K562 (cell line): ENCODE results near the gene PLIN5. TPM values are rescaled to one million over a fixed set of nuclear protein-coding genes. Genes with fewer than 3 reads are reported as not detected.
A peak's percentile ranks its signal among the peaks of the same experiment; 100 is the strongest.

Experiments used
- ATAC-seq: fragments of 200-7000 bp; cut with Tn5 transposase; 3 replicates; pipeline ENCODE4 v1.9.1; 2020; ENCODE audit warnings: moderate library complexity
- BruUV-seq: library from RNA; stranded (reverse); fragments of 400-500 nt; replicated peaks from 2 replicates; lab custom pipeline; 2021; lab: Mats Ljungman, UMichigan
- CTCF ChIA-PET: fragments of 300-600 bp; formaldehyde crosslinking; extraction: SDS; loops from one replicate; lab custom pipeline; 2021; ENCODE audit warnings: low intra/inter-chr PET ratio; lab: Yijun Ruan, JAX
- POLR2A ChIA-PET: fragments of 300-600, 350-650 bp; sonication (Branson Sonifier 250); formaldehyde crosslinking; extraction: SDS; loops from one replicate; lab custom pipeline; 2021; ENCODE audit warnings: antibody characterized with exemption, inconsistent platforms; lab: Yijun Ruan, JAX
- DNase-seq, 4 experiments: peaks; one replicate each; pipeline versions ENCODE4 v3.0.0 to v3.0.0-alpha.2; 2011 to 2018; ENCODE audit warnings: low spot score in 3 of 4, mixed read lengths in 3 of 4; ENCODE audit errors: extremely low read depth in 1 of 4
- FAIRE-seq: peaks from 2 replicates; lab custom pipeline; 2011; peaks lifted over from hg19 to GRCh38; lab: Jason Lieb, UNC
- H2AFZ ChIP-seq: 2 replicates; pipeline ENCODE4 v1.6.0; 2011; ENCODE audit warnings: low read depth, low read length, control low read depth, inconsistent platforms
- H3K27ac ChIP-seq: fragments of 200-600 bp; 3 replicates; pipeline ENCODE4 v1.8.0; 2011; ENCODE audit warnings: low read depth, mild to moderate bottlenecking, control low read depth, inconsistent platforms, low read length, moderate library complexity, mixed read lengths; ENCODE audit errors: extremely low read depth
- H3K27me3 ChIP-seq, 2 experiments: fragments of 300-600 bp in 1 of 2; 2 replicates in 1 of 2; 3 replicates in 1 of 2; pipeline versions ENCODE4 v1.6.0 to v1.8.0; 2011; ENCODE audit warnings: inconsistent platforms in 2 of 2, low read length in 2 of 2, mild to moderate bottlenecking in 1 of 2, mixed read lengths in 1 of 2, moderate library complexity in 1 of 2; ENCODE audit not compliant: control insufficient read depth in 2 of 2, insufficient read depth in 2 of 2
- H3K36me3 ChIP-seq: fragments of 300-600 bp; 3 replicates; pipeline ENCODE4 v1.8.0; 2011; ENCODE audit warnings: mild to moderate bottlenecking, low read length, inconsistent platforms; ENCODE audit not compliant: control insufficient read depth, insufficient read depth
- H3K4me1 ChIP-seq, 2 experiments: fragments of 200-600 bp in 1 of 2; replicated peaks in 1 of 2; 2 replicates in 1 of 2; 3 replicates in 1 of 2; pipeline versions ENCODE4 v1.5.1 to v1.8.0; 2011; ENCODE audit warnings: inconsistent platforms in 2 of 2, low read length in 2 of 2, mild to moderate bottlenecking in 1 of 2, mixed read lengths in 1 of 2, moderate library complexity in 1 of 2; ENCODE audit not compliant: control insufficient read depth in 2 of 2, insufficient read depth in 2 of 2
- H3K4me2 ChIP-seq: 2 replicates; pipeline ENCODE4 v1.6.1; 2011; ENCODE audit warnings: low read length, control low read depth, inconsistent platforms, mixed read lengths; ENCODE audit not compliant: insufficient read depth
- H3K4me3 ChIP-seq: fragments of 200-600 bp; sonication (generic), shearing (Covaris generic); 2 replicates; pipeline ENCODE4 v1.5.1; 2016; ENCODE audit warnings: control low read depth, inconsistent platforms
- H3K79me2 ChIP-seq: fragments of 200-600 bp; 3 replicates; pipeline ENCODE4 v1.8.0; 2011; ENCODE audit warnings: low read length, inconsistent platforms; ENCODE audit not compliant: control insufficient read depth, insufficient read depth
- H3K9ac ChIP-seq, 2 experiments: 2 replicates each; pipeline versions ENCODE4 v1.6.0 to v1.6.1; 2011; ENCODE audit warnings: low read depth in 2 of 2, low read length in 2 of 2, control low read depth in 1 of 2, inconsistent platforms in 1 of 2, mild to moderate bottlenecking in 1 of 2, mixed read lengths in 1 of 2; ENCODE audit not compliant: insufficient read depth in 1 of 2
- H3K9me1 ChIP-seq: one replicate; pipeline ENCODE4 v1.6.0; 2011; ENCODE audit warnings: inconsistent platforms, mild to moderate bottlenecking, low read length, moderate library complexity; ENCODE audit not compliant: control insufficient read depth, insufficient read depth
- H3K9me3 ChIP-seq: replicated peaks from 2 replicates; pipeline ENCODE4 v1.5.1; 2011; ENCODE audit warnings: low read depth, low read length, inconsistent platforms; ENCODE audit not compliant: control insufficient read depth, insufficient read depth
- H4K20me1 ChIP-seq: replicated peaks from 2 replicates; pipeline ENCODE4 v1.6.1; 2011; ENCODE audit warnings: low read length, inconsistent platforms, mixed read lengths; ENCODE audit not compliant: control insufficient read depth, insufficient read depth
- BCOR ChIP-seq: fragments of 450-650 bp; IDR thresholded peaks from 2 replicates; pipeline ENCODE4 v1.6.1; 2016
- CBFB ChIP-seq: sonication (generic); formaldehyde crosslinking; IDR thresholded peaks from 2 replicates; pipeline ENCODE4 v1.4.0; 2020; ENCODE audit warnings: mild to moderate bottlenecking, missing genetic modification reagents
- CREM ChIP-seq: IDR thresholded peaks from 2 replicates; pipeline ENCODE4 v1.6.1; 2014; ENCODE audit warnings: antibody characterized with exemption, low read depth
- HDAC8 ChIP-seq: fragments of 450-650 bp; IDR thresholded peaks from 2 replicates; pipeline ENCODE4 v1.6.1; 2016; ENCODE audit warnings: mild to moderate bottlenecking, missing genetic modification characterization, moderate library complexity, missing compliant biosample characterization
- KDM1A ChIP-seq, 2 experiments: fragments of 450-650 bp; IDR thresholded peaks; 2 replicates each; pipeline ENCODE4 v1.6.1; 2016; ENCODE audit warnings: mild to moderate bottlenecking in 2 of 2
- NR2C1 ChIP-seq, 2 experiments: fragments of 450-650 bp; IDR thresholded peaks; 2 replicates each; pipeline ENCODE4 v1.6.1; 2017; ENCODE audit warnings: mild to moderate bottlenecking in 2 of 2, antibody characterized with exemption in 1 of 2, inconsistent platforms in 1 of 2, missing compliant biosample characterization in 1 of 2, missing genetic modification characterization in 1 of 2
- SMARCB1 ChIP-seq: IDR thresholded peaks from 2 replicates; pipeline ENCODE4 v1.6.1; 2011; ENCODE audit warnings: improper control_type of control experiment, low read depth; ENCODE audit not compliant: insufficient read length
- SPI1 ChIP-seq: IDR thresholded peaks from 2 replicates; pipeline ENCODE4 v1.6.1; 2011; ENCODE audit warnings: low read depth, low read length, control low read depth, borderline replicate concordance
- STAT5B ChIP-seq: fragments of 250-450 bp; sonication (Bioruptor Pico); IDR thresholded peaks from 2 replicates; pipeline ENCODE4 v1.8.0; 2021; ENCODE audit warnings: mild to moderate bottlenecking, inconsistent platforms
- SUPT5H ChIP-seq: fragments of 450-650 bp; IDR thresholded peaks from 2 replicates; pipeline ENCODE4 v1.6.1; 2016
- TARDBP ChIP-seq: fragments of 450-650 bp; IDR thresholded peaks from 2 replicates; pipeline ENCODE4 v1.6.1; 2016
- ZBED1 ChIP-seq: IDR thresholded peaks from 2 replicates; pipeline ENCODE4 v1.6.1; 2014
- ZNF174 ChIP-seq: fragments of 250-450 bp; sonication (Bioruptor Pico); IDR thresholded peaks from 2 replicates; pipeline ENCODE4 v1.4.0; 2020; ENCODE audit warnings: mild to moderate bottlenecking
- ZNF695 ChIP-seq: fragments of 450-650 bp; formaldehyde crosslinking; IDR thresholded peaks from 2 replicates; pipeline ENCODE4 v1.4.0; 2020; ENCODE audit warnings: mild to moderate bottlenecking, moderate library complexity
- ZNF830 ChIP-seq: fragments of 250-450 bp; sonication (Bioruptor Pico); IDR thresholded peaks from 2 replicates; pipeline ENCODE4 v1.5.0; 2021; ENCODE audit warnings: mild to moderate bottlenecking
- WGBS: fragments of 100-300 bp; shearing (Covaris generic); methylation state at CpG from one replicate; pipeline ENCODE4 v1.1.6; 2016; ENCODE audit warnings: low coverage, mixed read lengths; ENCODE audit not compliant: insufficient coverage; ENCODE audit errors: missing lambda C conversion rate; 5-methylcytosine and 5-hydroxymethylcytosine counted together
- in situ Hi-C: fragments of 300-500 bp; cut with MboI; formaldehyde crosslinking; loops from 4 replicates; pipeline ENCODE4 v1.15.0; 2018; ENCODE audit warnings: inconsistent platforms, mixed read lengths
- intact Hi-C: fragments of 100-400 bp; cut with micrococcal nuclease; formaldehyde crosslinking; loops from 2 replicates; pipeline ENCODE4 v1.14.2; 2022
- polyA plus RNA-seq, 8 experiments: library from polyadenylated mRNA; depleted of rRNA in 4 of 8; stranded (reverse) in 5 of 8; unstranded in 3 of 8; fragments of >200 nt; fragmentation: Nextera tagmentation in 2 of 8; fragmentation: Illumina TruSeq in 1 of 8; extraction: Ambion mirVana in 2 of 8; extraction: Trizol in 1 of 8; gene quantifications; 2 replicates each; pipeline versions ENCODE4 v1.2.1 to v1.2.3, GENCODE V29; 2011 to 2014; ENCODE audit warnings: inconsistent platforms in 1 of 8, missing spikeins in 1 of 8
- total RNA-seq, 7 experiments: library from RNA; depleted of rRNA in 6 of 7; stranded (reverse); fragments of >200 nt in 6 of 7; fragmentation: Illumina TruSeq in 2 of 7; extraction: Trizol in 2 of 7; gene quantifications; 2 replicates each; pipeline versions ENCODE4 v1.2.1 to v1.2.3, GENCODE V29; 2011 to 2021; ENCODE audit warnings: low replicate concordance in 1 of 7
- TF ChIP-seq, protein P1 (sequence below), 3 experiments: fragments of 200-800 bp in 1 of 3; fragments of 250-450 bp in 1 of 3; fragments of 450-650 bp in 1 of 3; sonication (Bioruptor Pico) in 1 of 3; sonication (Bioruptor generic) in 1 of 3; formaldehyde crosslinking in 1 of 3; IDR thresholded peaks; 2 replicates each; pipeline versions ENCODE4 v1.6.1 to v1.8.0; 2016 to 2022; ENCODE audit warnings: mild to moderate bottlenecking in 2 of 3, missing genetic modification characterization in 2 of 3, missing compliant biosample characterization in 1 of 3, moderate library complexity in 1 of 3
- TF ChIP-seq, protein P2 (sequence below): sonication (generic); formaldehyde crosslinking; IDR thresholded peaks from 2 replicates; pipeline ENCODE4 v1.8.0; 2022; ENCODE audit warnings: mild to moderate bottlenecking, missing genetic modification reagents
- TF ChIP-seq, protein P3 (sequence below): sonication (generic); formaldehyde crosslinking; IDR thresholded peaks from 2 replicates; pipeline ENCODE4 v1.9.0; 2022; ENCODE audit warnings: mild to moderate bottlenecking, missing genetic modification reagents

Gene PLIN5
- total and polyA plus RNA-seq, 9 of the 15 experiments (the other 6 are each of a cell fraction or from before 2014, with no cell fraction given) = 0.04 to 1.3 (median 0.50) TPM

DNA sequence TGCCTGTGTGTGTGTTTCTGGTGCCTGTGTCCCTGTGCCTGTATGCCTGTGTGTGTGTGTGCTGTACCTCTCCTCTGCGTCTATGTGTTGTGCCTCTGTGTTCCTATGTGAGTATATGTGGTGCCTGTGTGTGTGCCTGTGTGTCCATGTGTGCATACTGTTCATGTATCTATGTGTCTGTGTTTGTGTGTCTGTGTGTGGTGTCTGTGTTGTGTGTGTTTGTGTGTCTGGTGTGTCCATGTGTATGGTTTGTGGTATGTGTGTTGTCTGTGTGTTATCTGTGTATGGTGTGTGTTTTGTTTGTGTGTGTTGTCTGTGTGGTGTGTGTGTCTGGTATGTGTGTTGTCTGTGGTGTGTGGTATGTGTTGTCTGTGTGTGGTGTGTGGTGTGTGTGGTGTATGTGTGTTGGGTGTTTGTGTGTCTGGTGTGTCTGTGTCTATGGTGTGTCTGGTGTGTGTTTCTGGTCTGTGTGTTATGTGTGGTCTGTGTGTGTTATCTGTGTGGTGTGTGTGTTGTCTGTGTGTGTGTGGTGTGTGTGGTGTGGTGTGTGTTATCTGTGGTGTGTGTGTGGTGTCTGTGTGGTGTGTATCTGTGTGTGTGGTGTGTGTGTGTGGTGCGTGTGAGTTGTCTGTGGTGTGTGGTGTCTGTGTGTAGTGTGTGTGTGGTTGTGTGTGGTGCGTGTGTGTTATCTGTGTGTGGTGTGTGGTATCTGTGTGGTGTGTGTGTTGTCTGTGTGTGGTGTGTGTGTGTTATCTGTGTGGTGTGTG is 42.5 kb downstream of the PLIN5 start:
- Histone ChIP-seq H3K4me2 (no peak overlapping the region), H3K4me3 (no peak overlapping the region), H3K27ac (no peak overlapping the region; the same call in 2 of the 3 replicates), H4K20me1 (no peaks in the 10 kb centered on the region), H3K27me3 (no peaks in the 10 kb centered on the region), H3K4me1 (peaks cover 0 to 9% of the 10 kb centered on the region in 2 experiments; a peak in 1 of 5 replicates), H2AFZ (no peak overlapping the region), H3K9me1 (no peaks in the 10 kb centered on the region), H3K79me2 (no peaks in the 10 kb centered on the region), H3K9me3 (peaks cover 3% of the 10 kb centered on the region; the same call in 1 of the 2 replicates), H3K9ac (no peak overlapping the region), H3K36me3 (peaks cover 63% of the 10 kb centered on the region)
- WGBS = 91% methylated on average over 3 of the region's 3 CpGs
- in situ Hi-C loops (no loop called here), intact Hi-C loops (no loop called here)
- no peak for DNase-seq
- BruUV-seq = no TSS peak
- ChIA-PET CTCF (no interaction called here), POLR2A (no interaction called here)
- ATAC-seq = no peak
- FAIRE-seq = peak; percentile 94
- TF ChIP-seq HDAC8 = no peak
- TF ChIP-seq KDM1A (IDR thresholded peaks at IDR 0.05) = 0 out of 4 replicates have a peak, but pooled peaks of 1 of the 2 experiments have one; percentile 24
- TF ChIP-seq CREM = no peak
- TF ChIP-seq, protein P1, sequence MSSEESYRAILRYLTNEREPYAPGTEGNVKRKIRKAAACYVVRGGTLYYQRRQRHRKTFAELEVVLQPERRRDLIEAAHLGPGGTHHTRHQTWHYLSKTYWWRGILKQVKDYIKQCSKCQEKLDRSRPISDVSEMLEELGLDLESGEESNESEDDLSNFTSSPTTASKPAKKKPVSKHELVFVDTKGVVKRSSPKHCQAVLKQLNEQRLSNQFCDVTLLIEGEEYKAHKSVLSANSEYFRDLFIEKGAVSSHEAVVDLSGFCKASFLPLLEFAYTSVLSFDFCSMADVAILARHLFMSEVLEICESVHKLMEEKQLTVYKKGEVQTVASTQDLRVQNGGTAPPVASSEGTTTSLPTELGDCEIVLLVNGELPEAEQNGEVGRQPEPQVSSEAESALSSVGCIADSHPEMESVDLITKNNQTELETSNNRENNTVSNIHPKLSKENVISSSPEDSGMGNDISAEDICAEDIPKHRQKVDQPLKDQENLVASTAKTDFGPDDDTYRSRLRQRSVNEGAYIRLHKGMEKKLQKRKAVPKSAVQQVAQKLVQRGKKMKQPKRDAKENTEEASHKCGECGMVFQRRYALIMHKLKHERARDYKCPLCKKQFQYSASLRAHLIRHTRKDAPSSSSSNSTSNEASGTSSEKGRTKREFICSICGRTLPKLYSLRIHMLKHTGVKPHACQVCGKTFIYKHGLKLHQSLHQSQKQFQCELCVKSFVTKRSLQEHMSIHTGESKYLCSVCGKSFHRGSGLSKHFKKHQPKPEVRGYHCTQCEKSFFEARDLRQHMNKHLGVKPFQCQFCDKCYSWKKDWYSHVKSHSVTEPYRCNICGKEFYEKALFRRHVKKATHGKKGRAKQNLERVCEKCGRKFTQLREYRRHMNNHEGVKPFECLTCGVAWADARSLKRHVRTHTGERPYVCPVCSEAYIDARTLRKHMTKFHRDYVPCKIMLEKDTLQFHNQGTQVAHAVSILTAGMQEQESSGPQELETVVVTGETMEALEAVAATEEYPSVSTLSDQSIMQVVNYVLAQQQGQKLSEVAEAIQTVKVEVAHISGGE (CRISPR knock-in tag; IDR thresholded peaks at IDR 0.05) = no peak
- no peak for TF ChIP-seq ZNF174 (CRISPR knock-in tag)
- TF ChIP-seq, protein P2, sequence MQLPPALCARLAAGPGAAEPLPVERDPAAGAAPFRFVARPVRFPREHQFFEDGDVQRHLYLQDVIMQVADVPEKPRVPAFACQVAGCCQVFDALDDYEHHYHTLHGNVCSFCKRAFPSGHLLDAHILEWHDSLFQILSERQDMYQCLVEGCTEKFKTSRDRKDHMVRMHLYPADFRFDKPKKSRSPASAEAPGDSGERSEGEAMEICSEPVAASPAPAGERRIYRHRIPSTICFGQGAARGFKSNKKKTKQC (CRISPR knock-in tag) = no peak
- TF ChIP-seq SUPT5H = peak; percentile 48
- no peak for TF ChIP-seq ZNF695 (CRISPR knock-in tag)
- TF ChIP-seq, protein P3, sequence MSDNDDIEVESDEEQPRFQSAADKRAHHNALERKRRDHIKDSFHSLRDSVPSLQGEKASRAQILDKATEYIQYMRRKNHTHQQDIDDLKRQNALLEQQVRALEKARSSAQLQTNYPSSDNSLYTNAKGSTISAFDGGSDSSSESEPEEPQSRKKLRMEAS = 0 out of 2 replicates have a peak, but pooled peaks have one; percentile 18
- TF ChIP-seq SPI1 = no peak
- TF ChIP-seq ZBED1 = no peak
- TF ChIP-seq TARDBP = no peak
- TF ChIP-seq SMARCB1 = no peak
- TF ChIP-seq STAT5B (CRISPR knock-in tag) = no peak
- TF ChIP-seq ZNF830 (CRISPR knock-in tag) = no peak
- 0 out of 2 replicates have a peak, but pooled peaks have one; percentile 18 for TF ChIP-seq CBFB (CRISPR knock-in tag)
- 0 out of 2 replicates have a peak, but pooled peaks have one; percentile 7 for TF ChIP-seq NR2C1 (IDR thresholded peaks at IDR 0.05)
- no peak for TF ChIP-seq NR2C1 (tag; IDR thresholded peaks at IDR 0.05)
- TF ChIP-seq BCOR = peak; percentile 20
